GM19455 (cell line): Measurements from ENCODE around the gene CST6.
A peak's percentile ranks its signal among the peaks of the same experiment; 100 is the strongest.
"Not testable (repeated sequence)": the region's sequence is repeated elsewhere in the genome, so short reads cannot be mapped to it uniquely, and the experiment has no call there.

ENCODE experiments used
- ATAC-seq: cut with Tn5 transposase; IDR thresholded peaks from one replicate; pipeline ENCODE4 v1.9.1; 2021; ENCODE audit not compliant: unreplicated experiment

The CST6 gene

DNA sequence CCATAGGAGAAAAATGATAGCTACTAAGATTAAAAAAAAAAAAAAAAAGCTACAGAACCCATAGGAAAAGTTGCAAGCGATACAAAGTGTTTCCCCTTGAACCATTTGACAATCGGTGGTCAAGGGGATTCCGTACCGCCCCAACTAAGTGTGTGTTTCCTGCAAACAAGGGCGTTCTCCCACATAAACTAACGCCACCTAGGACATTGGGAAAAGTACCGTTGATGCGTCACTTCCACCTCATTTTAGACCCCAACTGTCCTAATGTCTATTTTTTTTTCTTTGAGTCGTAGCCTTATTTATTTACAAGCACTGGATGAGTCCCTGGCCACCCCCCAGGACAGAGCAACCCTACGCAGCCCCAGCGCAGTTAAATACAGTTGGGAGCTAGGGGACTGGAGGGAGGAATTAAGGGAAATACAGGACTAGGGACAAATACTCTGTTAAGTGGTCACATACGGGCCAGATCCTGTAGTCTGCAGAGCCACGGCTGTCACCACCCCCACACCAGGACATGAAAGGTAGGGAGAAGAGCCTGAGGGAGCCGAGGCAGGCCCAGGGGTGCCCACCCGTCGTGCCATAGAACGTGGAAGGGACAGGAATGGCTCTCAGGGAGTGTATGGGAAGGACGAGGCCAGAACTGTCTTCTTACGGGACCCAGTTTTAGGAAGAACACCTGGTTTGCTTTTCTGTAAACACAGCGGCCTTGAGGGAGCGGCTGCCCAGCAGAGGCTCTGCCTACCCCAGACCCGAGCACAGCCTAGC is 28.8 kb upstream of the CST6 start:
- ATAC-seq, result no peak

- no peak for ATAC-seq
These were observed 28.2 kb upstream of the CST6 start for GRCh38 chr11:65983589-65983987.

- ATAC-seq, result no peak
These were observed 24.5 kb upstream of the CST6 start for GRCh38 chr11:65987336-65987735.

GRCh38 chr11:65988791-65989592 is 22.8 kb upstream of the CST6 start:
- peak; percentile 84 for ATAC-seq

DNA sequence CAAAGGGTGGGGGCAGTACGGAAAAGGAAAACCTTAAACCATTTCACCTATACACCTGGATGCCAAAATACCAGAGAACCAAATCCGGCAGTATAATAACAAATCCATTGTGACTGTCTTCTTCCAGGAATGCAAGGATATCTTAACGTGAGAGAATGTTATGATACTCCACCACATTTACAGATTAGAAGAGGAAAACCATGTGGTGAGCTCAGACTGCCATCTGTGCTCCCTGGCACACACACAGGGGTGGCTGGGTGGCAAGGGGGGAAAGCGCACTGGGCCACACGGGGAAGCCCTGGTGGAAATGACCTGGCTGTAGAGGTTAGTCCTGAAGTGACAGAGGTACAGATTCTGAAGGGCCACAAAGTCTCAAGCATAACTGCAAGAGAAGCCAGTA is 19.8 kb upstream of the CST6 start:
- no peak for ATAC-seq

GRCh38 chr11:65997286-65997685 is 14.5 kb upstream of the CST6 start:
- ATAC-seq, result no peak

DNA sequence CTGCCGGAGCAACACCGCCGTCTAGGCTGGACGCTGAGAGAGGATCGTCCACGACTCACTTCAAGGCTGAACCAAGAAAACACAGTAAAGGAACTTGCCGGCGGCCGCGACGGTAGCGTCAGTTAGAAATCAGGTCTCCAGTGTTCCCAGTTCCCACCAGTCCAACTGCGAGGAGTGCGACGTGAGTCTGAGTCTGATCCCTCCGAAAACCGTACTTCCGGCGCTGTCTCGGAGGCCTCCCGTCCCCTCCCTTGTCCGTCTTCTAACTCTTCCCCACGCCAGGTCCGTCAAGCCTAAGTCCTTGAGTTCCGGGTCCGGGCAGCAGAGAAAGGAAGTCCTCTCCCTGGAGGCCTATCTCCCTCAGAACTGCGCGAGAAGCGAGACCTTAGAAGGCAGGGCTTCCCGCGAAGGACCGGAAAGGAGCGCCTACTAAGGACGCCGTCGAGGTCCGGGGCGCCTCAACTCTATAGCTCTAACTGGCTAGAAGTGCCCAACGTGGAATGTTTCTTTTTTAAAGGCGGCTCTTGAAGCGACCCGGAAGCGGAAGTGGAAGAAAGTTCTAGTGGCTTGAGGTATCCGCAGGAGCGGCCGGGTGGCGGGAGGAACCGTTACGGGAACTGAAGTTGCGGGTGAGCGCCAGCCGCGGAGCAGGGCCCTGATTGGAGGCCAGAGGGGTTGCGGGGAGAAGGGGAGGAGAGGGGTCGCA is 9.7 kb upstream of the CST6 start, which contains the start of the genes BANF1 and EIF1AD:
BANF1 (plus strand) TSS at position 562 of the 706 bp plus-strand sequence. CDS start 748 bp downstream, outside the sequence.
EIF1AD (minus strand) TSS at position 216 of the 706 bp plus-strand sequence. CDS start 1,768 bp downstream, outside the sequence.
- ATAC-seq, result peak; percentile 73

- peak; percentile 44 for ATAC-seq
These were observed 9.1 kb upstream of the CST6 start for GRCh38 chr11:66002648-66003225.

DNA sequence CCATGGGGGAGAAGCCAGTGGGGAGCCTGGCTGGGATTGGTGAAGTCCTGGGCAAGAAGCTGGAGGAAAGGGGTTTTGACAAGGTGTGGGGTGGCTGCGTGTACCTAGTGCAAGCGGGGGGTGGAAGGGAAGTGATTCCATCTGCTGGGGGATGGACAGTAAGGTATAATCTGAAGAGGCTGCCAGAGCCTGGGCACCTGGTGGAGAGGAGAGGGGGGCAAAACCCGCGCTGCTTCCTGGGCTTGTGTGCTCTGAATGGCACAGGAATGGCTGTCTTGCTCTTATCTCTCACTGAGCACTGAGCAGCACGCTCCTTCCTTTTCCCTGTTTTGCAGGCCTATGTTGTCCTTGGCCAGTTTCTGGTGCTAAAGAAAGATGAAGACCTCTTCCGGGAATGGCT is 8.5 kb upstream of the CST6 start:
- ATAC-seq, result no peak

GRCh38 chr11:66004186-66004585 is 7.6 kb upstream of the CST6 start:
- no peak for ATAC-seq

DNA sequence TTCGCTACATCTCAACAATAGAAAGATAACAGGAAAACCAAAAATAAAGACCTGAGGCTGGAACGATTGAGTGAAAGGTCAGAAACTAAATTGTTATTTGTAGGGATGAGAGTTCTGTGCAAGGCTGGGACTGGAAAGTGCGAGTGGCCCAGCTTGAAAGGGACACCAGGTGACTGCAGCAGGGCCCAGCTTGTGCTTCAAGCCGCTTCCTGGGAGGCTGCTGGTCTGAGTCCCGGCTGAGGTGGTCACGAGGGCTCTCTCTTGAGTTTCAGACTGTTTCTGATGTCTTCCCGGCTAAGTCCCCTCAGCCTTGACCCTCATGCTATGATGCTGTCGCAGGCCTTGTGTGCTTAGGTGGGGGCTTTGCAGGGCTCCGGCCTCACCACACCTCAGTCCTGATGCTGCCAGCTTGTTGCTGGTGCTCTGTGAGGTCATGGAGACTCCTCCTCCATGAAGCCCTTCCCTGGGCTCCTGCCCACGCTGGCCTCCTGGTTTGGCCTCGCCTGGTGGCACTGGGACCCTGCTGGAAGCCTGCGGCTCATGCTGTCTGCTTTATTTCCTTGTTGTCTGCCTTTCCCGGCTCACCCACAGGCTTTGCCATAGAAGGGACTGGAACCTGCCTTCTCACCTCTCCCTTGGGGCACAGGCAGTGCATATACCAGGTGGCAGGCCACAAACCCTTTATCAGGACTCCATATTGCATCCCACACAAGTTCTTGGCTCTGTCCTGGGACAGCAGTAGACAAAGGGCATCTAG is 5.5 kb upstream of the CST6 start:
- no peak for ATAC-seq

GRCh38 chr11:66006891-66007176 is 5.0 kb upstream of the CST6 start:
- ATAC-seq, result no peak

DNA sequence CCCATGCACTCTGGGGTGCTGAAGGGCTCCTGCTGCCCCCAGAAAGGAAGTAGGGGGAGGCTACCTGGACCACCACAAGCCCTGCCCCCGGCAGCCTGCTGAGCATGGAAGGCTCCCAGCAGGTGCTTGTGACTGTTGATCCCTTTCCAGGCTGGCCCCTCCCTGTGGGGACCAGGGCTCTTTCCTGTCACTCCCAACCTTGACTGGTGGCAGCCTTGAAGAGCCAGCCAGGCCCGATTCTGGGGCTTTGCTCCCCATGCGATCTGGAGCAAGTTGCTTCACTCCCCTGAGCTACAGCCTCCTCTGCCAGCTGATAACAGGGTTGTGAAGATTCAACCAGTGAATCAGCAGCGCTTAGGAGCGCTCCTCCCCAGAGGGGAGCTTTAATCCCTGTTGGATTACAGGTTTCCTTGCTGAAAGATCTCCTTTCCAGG is 4.6 kb upstream of the CST6 start:
- ATAC-seq, result no peak

DNA sequence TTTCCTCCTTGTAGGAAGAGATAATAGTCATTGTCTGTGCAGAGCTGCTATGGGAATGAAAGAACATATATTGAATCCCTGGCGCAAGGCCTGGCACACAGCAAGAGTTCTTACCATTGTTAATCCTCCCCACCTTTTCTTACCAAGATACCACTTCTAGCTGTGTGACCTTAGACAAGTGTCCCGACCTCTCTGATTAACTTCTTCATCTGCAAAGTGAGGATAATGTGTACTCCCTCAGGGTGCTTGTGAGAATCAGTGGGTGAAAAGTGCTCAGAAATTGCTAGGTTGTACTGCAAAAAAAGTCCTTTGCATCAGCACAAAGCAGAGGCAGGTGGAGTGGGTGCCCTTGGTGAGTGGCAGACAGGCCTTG is 3.7 kb upstream of the CST6 start:
- no peak for ATAC-seq

DNA sequence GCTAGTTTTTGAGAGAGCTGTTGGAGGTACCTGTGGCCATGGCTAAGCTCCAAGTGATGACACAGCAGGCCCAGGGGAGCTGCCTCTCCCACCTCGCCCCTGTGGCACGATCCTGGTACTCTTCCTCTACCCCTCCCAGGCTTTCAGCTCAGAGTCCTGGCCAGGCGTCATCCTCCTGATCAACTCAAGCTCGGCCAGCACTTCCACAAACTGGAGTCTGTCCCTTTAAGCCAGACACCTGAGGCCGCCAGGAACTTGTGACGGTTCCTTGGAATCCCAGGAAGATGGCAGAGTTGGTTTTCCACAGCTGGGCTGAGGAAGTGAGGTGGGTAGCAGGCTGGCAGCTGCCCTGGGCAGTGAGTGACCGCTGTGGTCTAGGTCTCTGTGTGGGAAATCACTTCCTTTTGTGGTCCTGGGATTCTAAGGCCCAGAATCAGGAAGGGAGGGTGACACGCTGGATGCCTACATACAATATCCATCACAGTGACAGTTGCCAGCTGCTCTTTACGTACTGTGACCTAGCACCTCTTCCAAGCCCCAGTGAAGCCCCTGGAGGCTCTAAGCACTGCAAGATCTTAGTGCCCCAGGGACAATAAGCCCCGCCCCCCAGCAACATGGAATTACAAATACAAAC is 3.2 kb upstream of the CST6 start:
- ATAC-seq, result no peak

- ATAC-seq, result not testable (repeated sequence)
These were observed 1.8 kb upstream of the CST6 start for GRCh38 chr11:66010036-66010435.

DNA sequence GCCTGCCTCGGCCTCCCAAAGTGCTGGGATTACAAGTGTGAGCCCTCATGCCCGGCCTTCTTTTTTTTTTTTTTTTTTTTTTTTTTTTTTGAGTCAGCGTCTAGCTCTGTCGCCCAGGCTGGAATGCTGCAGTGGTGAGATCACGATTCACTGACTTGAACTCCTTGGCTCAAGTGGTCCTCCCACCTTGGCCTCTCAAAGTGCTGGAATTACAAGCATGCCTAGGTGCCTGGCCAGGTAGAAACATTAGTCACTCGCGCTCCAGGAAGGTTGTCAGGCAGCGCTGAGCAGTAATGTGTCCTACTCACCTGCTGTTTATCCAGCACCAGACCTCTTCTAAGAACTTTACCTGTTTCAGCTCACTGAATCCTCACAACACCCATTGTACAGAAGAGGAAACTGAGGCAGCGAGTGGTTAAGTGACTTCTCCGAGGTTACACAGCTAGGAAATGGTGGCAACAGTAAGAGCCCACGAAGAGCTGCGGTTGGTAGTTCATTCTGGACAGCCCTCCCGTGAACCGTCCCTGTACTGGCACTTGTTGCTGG is 496 bp upstream of the CST6 start:
- ATAC-seq, result no peak

DNA sequence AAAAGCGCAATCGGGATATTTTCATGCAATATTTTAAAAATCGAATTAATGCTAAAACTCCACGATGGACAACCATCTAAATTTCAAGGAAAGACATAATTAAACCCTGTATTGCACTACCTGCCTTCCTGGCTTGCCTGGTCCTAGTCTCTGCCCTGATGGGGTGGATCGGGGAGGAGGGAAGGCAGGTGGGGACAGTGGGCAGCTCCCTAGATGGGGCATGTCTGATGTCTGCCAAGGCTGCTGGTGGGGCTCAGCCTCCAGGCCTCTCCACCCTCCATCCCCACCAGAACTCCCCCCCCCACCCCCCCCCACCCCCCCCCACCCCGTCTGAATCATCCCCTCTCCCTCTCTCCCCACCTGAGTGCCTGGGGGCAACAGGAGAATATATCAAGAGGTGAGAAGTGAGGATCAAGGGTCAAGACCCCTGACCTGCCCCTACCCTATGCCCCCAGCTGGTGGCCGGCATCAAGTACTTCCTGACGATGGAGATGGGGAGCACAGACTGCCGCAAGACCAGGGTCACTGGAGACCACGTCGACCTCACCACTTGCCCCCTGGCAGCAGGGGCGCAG is 650 bp downstream of the CST6 start:
- no peak for ATAC-seq

DNA sequence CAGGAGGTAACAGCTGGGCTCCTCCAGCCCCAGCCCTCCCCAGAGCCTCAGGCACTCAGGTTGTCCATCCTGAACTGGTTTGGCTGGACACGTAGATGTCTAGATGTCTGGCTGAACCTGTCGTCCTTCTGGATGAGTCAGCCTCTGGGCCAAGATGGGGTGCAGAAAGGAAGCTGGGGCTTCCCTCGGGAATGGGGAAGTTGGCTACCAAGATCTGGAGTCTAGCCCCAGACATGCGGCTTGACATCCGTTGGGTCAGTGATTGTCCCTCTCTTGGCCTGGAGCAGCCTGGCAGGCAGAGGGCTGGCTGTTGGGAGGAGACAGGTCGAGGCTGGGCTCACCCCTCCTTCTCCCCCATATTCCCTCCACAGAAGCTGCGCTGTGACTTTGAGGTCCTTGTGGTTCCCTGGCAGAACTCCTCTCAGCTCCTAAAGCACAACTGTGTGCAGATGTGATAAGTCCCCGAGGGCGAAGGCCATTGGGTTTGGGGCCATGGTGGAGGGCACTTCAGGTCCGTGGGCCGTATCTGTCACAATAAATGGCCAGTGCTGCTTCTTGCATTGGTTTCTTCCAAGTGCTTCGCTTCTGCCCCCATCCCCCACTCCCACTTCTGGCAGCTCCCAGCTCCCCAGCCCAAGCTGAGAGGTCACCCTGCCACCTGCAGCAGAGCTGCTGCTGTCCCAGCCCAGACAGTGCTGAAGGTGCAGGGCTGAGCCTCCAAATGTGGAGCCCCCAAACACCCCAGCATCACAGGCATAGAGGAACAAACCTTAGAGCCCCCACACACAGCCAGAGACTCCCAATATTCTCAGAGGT is 1.3 kb downstream of the CST6 start:
- no peak for ATAC-seq
